GM23248 (cell line): Measurements from ENCODE around the gene DGKG. TPM values are rescaled to one million over a fixed set of nuclear protein-coding genes. Genes with fewer than 3 reads are reported as not detected.

ENCODE experiments used
- DNase-seq: peaks from one replicate; pipeline ENCODE4 v3.0.0-alpha.2; 2015
- H2AFZ ChIP-seq: fragments of 200-600 bp; sonication (generic); 2 replicates; pipeline ENCODE4 v1.6.1; 2016; ENCODE audit warnings: antibody characterized with exemption
- H3F3A ChIP-seq: fragments of 200-600 bp; sonication (generic); 2 replicates; pipeline ENCODE4 v1.6.1; 2016; ENCODE audit warnings: mild to moderate bottlenecking, antibody characterized with exemption, mixed run types; ENCODE audit not compliant: insufficient read depth
- H3K27ac ChIP-seq: fragments of 200-600 bp; sonication (generic); 2 replicates; pipeline ENCODE4 v1.5.1; 2016; ENCODE audit warnings: mild to moderate bottlenecking
- H3K27me3 ChIP-seq: fragments of 200-600 bp; sonication (generic); replicated peaks from 2 replicates; pipeline ENCODE4 v1.6.1; 2016; ENCODE audit warnings: mild to moderate bottlenecking; ENCODE audit not compliant: insufficient read depth
- H3K36me3 ChIP-seq: fragments of 200-600 bp; sonication (generic); 2 replicates; pipeline ENCODE4 v1.6.1; 2016; ENCODE audit warnings: low read depth, mild to moderate bottlenecking
- H3K4me1 ChIP-seq: fragments of 200-600 bp; sonication (generic); 2 replicates; pipeline ENCODE4 v1.6.1; 2016; ENCODE audit warnings: mild to moderate bottlenecking; ENCODE audit not compliant: insufficient read depth
- H3K4me2 ChIP-seq: fragments of 200-600 bp; sonication (generic); one replicate; pipeline ENCODE4 v1.6.1; 2016; ENCODE audit warnings: mild to moderate bottlenecking; ENCODE audit not compliant: unreplicated experiment
- H3K4me3 ChIP-seq: fragments of 200-600 bp; sonication (generic); 2 replicates; pipeline ENCODE4 v1.5.1; 2016; ENCODE audit warnings: mild to moderate bottlenecking
- H3K79me2 ChIP-seq: fragments of 200-600 bp; sonication (generic); 2 replicates; pipeline ENCODE4 v1.6.1; 2016; ENCODE audit warnings: mild to moderate bottlenecking; ENCODE audit not compliant: insufficient read depth
- H3K9ac ChIP-seq: fragments of 200-600 bp; sonication (generic); 2 replicates; pipeline ENCODE4 v1.6.1; 2016; ENCODE audit warnings: mild to moderate bottlenecking
- H3K9me2 ChIP-seq: fragments of 200-600 bp; sonication (generic); 2 replicates; pipeline ENCODE4 v1.6.1; 2016; ENCODE audit warnings: mixed run types, mild to moderate bottlenecking, moderate library complexity; ENCODE audit not compliant: insufficient read depth
- H3K9me3 ChIP-seq: fragments of 200-600 bp; sonication (generic); one replicate; pipeline ENCODE4 v1.6.1; 2017; ENCODE audit warnings: low read depth
- H4K20me1 ChIP-seq: fragments of 200-600 bp; sonication (generic); 2 replicates; pipeline ENCODE4 v1.6.0; 2016; ENCODE audit not compliant: insufficient read depth
- EZH2 ChIP-seq: fragments of 200-600 bp; sonication (generic); IDR thresholded peaks from 2 replicates; pipeline ENCODE4 v1.6.1; 2018; ENCODE audit warnings: antibody characterized with exemption, mild to moderate bottlenecking; ENCODE audit not compliant: insufficient read depth, poor library complexity, severe bottlenecking
- EZH2phosphoT487 ChIP-seq: fragments of 200-600 bp; sonication (generic); IDR thresholded peaks from 2 replicates; pipeline ENCODE4 v1.6.1; 2018; ENCODE audit warnings: antibody characterized with exemption, moderate library complexity, mild to moderate bottlenecking, low read depth; ENCODE audit not compliant: insufficient read depth
- WGBS, 2 experiments: methylation state at CpG; one replicate each; pipeline ENCODE4 v1.1.6; 2015 to 2017; ENCODE audit warnings: low lambda C conversion rate in 2 of 2, low coverage in 1 of 2; ENCODE audit errors: missing lambda C conversion rate in 2 of 2; 5-methylcytosine and 5-hydroxymethylcytosine counted together
- in situ Hi-C: fragments of 300-500 bp; cut with MboI; formaldehyde crosslinking; loops from 2 replicates; pipeline ENCODE4 v1.15.0; 2020
- polyA plus RNA-seq: library from polyadenylated mRNA; unstranded; fragments of >200 nt; fragmentation: Nextera tagmentation; extraction: Ambion mirVana; gene quantifications from 2 replicates; pipeline ENCODE4 v1.2.1, GENCODE V29; 2016
- total RNA-seq: library from RNA; depleted of rRNA; stranded (reverse); fragments of >200 nt; shearing (Covaris generic); gene quantifications from 2 replicates; pipeline ENCODE4 v1.2.3, GENCODE V29; 2014

Gene DGKG
- total and polyA plus RNA-seq, 2 experiments from 2014 or later, result not detected

DNA sequence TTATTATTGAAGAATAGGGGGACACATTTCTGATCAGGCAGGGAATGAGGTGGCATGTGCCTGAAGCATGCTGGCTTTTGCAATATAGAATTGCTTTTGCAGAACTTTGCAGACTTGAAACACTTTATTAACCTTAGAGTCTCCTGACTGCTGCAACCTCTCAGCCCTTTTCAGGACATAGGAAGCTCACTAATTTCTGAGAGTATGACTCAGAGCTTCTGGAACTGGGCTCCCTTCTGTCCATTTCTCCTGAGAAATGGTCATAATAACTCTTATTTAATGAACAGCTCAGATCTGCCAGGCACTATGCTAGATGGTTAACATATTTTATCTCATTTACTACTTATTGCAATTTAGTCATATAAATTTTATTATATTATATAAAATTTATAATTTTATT is 38.6 kb upstream of the DGKG start:
- in situ Hi-C loops, result no loop called here
- peak; percentile 24 for DNase-seq

DNA sequence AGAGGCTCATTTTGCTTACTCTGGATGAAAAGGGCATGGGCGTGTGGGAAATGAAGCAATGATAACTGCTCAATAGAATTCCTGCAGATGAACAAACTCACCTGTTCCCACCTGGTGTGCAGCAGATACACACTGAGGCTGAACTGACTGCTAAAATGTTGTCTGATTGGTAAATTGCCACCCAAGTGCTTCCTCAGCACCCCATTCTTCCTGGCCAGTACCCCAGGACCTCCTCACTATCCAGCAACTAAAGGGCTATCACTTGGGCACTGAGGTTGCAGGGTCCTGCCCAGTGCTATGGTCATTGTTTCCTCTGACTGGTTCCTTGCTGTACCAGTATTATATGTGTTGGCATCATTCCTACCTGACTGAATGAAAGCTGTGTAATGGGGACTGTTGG is 38.0 kb upstream of the DGKG start:
- WGBS, 2 experiments, result 7 to 25% methylated on average over 1 of the region's 1 CpG

More for the DNA sequence above, 38.6 kb upstream of the DGKG start:
- TF ChIP-seq EZH2 (no peak), EZH2phosphoT487 (no peak)
- Histone ChIP-seq H3K4me3 (no peak overlapping the region), H3K27me3 (peaks cover 10% of the 10 kb centered on the region), H4K20me1 (no peaks in the 10 kb centered on the region), H3K4me1 (no peaks in the 10 kb centered on the region), H3K4me2 (no peak overlapping the region), H2AFZ (no peak overlapping the region), H3K36me3 (no peaks in the 10 kb centered on the region), H3K9me2 (no peaks in the 10 kb centered on the region), H3F3A (no peaks in the 10 kb centered on the region), H3K79me2 (no peaks in the 10 kb centered on the region), H3K9me3 (no peaks in the 10 kb centered on the region), H3K9ac (no peak overlapping the region), H3K27ac (no peak overlapping the region)

DNA sequence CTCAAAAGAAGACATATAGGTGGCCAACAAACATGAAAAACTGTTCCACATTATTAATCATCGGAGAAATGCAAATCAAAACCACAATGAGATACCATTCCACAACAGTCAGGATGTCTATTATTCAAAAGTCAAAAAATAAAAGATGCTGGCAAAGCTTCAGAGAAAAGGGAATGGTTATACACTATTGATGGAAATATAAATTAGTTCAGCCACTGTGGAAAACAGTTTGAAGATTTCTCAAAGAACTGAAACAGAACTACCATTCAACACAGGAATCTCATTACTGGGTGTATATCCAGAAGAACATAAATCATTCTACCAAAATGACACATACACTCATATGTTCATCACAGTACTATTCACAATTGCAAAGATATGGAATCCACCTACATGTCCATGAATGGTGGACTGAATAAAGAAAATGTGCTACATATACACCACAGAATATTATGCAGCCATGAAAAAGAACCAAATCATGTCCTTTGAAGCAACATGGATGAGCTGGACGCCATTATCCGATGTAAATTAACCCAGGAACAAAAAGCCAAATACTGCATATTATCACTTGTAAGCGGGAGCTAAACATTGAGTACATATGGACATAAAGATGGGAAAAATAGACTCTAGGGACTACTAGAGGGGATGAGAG is 32.7 kb upstream of the DGKG start:
- H3K27ac ChIP-seq, result no peak overlapping the region
- H3K4me3 ChIP-seq, result no peak overlapping the region
- H2AFZ ChIP-seq, result no peak overlapping the region
- no peak overlapping the region for H3K9ac ChIP-seq
- H3K4me1 ChIP-seq, result no peaks in the 10 kb centered on the region
- no peaks in the 10 kb centered on the region for H3K9me2 ChIP-seq
- TF ChIP-seq EZH2phosphoT487, result no peak
- no peak for TF ChIP-seq EZH2
- WGBS, 2 experiments, result 32 to 35% methylated on average over 4 of the region's 4 CpGs
- in situ Hi-C loops, result no loop called here
- H3K79me2 ChIP-seq, result no peaks in the 10 kb centered on the region
- no peaks in the 10 kb centered on the region for H3K9me3 ChIP-seq
- H4K20me1 ChIP-seq, result no peaks in the 10 kb centered on the region
- H3K27me3 ChIP-seq, result peaks cover 26% of the 10 kb centered on the region
- no peak for DNase-seq
- H3F3A ChIP-seq, result no peaks in the 10 kb centered on the region
- H3K36me3 ChIP-seq, result no peaks in the 10 kb centered on the region
- H3K4me2 ChIP-seq, result no peak overlapping the region

More for the DNA sequence above, 38.0 kb upstream of the DGKG start:
- Histone ChIP-seq H3K9me3 (no peaks in the 10 kb centered on the region), H3K4me3 (no peak overlapping the region), H3K79me2 (no peaks in the 10 kb centered on the region), H3K4me2 (no peak overlapping the region), H3K36me3 (no peaks in the 10 kb centered on the region), H3K27me3 (peaks cover 12% of the 10 kb centered on the region), H4K20me1 (no peaks in the 10 kb centered on the region), H2AFZ (no peak overlapping the region), H3K9ac (no peak overlapping the region), H3K27ac (no peak overlapping the region), H3K9me2 (no peaks in the 10 kb centered on the region), H3K4me1 (no peaks in the 10 kb centered on the region), H3F3A (no peaks in the 10 kb centered on the region)
- in situ Hi-C loops, result no loop called here
- DNase-seq, result no peak
- TF ChIP-seq EZH2 (no peak), EZH2phosphoT487 (no peak)

DNA sequence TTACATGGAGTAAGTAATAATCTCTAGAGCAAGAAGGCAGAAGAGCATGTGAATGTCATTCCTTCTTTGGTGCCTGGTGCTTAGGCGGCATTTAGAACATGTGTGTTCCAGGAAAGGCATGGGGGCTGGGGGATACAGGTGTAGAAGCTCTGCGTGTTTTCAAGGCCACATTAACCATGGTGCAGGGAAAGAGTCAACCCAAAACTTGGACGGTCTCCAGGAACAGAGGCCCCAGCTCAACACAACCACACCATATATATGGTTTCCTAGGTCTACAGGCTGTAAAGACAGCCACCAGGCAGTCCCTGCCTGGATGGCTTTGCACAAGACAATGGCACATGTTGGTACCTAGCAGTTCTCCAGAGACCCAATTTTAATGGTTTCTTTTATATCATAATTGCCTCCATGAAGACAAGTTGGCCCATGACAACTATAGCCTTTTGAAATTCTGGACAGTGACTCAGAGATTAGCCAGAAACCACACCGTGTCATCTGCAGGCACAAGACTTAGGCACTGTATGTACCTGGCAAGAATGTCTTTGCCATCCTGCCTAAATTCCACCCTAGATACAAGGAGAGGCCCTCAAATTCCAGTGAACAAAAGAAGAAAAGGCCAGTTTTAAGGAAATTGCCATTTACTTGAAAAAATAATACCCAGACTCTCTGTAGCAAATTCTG is 25.0 kb upstream of the DGKG start:
- no peak overlapping the region for H3K27ac ChIP-seq
- no peak overlapping the region for H2AFZ ChIP-seq
- TF ChIP-seq EZH2, result no peak
- no peaks in the 10 kb centered on the region for H4K20me1 ChIP-seq
- no peaks in the 10 kb centered on the region for H3K36me3 ChIP-seq
- H3K4me3 ChIP-seq, result no peak overlapping the region
- in situ Hi-C loops, result no loop called here
- no peaks in the 10 kb centered on the region for H3K4me1 ChIP-seq
- no peaks in the 10 kb centered on the region for H3K79me2 ChIP-seq
- DNase-seq, result no peak
- peaks cover 28% of the 10 kb centered on the region for H3K27me3 ChIP-seq
- H3F3A ChIP-seq, result no peaks in the 10 kb centered on the region
- no peak overlapping the region for H3K9ac ChIP-seq
- 45 to 46% methylated on average over 4 of the region's 4 CpGs for WGBS, 2 experiments
- no peak overlapping the region for H3K4me2 ChIP-seq
- no peaks in the 10 kb centered on the region for H3K9me3 ChIP-seq
- no peaks in the 10 kb centered on the region for H3K9me2 ChIP-seq
